GM12865 (cell line): ENCODE data around the gene C2CD2.

Experiments used
- DNase-seq: peaks from one replicate; pipeline ENCODE4 v3.0.0; 2010; ENCODE audit warnings: low read depth
- H3K4me3 ChIP-seq: 2 replicates; pipeline ENCODE4 v1.5.1; 2011; ENCODE audit warnings: mild to moderate bottlenecking, low read depth, low read length, control low read depth
- CTCF ChIP-seq: IDR thresholded peaks from 2 replicates; pipeline ENCODE4 v1.5.1; 2011; ENCODE audit warnings: low read length, control low read depth, low read depth, inconsistent platforms; ENCODE audit not compliant: insufficient read depth; ENCODE audit errors: missing control alignments

C2CD2 gene

DNA sequence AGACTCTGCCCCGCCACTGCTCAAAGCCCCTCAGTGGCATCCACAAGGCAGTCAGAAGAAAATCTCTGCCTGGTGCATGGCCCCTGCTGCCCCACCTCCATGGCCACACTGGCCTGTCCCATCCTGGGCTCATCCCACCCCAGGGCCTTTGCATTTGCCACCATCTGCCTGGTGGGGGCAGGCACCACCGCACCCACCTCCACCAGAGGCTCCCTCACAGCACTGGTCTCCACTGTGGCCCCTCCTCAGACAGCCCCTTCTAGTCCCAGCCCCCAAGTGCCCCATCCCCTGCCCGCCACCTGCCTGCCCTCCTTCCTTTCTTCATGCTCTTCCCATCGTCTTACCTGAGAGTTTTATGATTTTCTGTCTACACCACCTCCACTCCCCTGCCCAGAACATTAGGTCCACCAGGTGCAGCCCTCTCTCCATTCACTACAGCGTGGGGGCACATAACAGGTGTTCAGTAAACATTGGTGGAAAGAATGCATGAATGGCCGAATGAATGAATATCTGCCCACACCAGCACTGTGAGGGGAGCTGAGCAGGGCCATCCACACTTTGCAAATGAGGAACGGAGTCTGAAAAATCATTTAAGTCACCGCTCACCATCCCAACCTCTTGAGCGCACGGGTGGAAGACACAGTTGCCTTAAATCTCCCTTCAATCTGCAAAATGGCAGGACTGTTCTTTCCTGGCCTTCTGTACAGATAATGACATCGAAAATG lies 76.7 kb downstream of the C2CD2 start:
- no peak for DNase-seq
- no peak for TF ChIP-seq CTCF
- peak overlapping the region; percentile 93 for H3K4me3 ChIP-seq

- DNase-seq, result no peak
- no peak for TF ChIP-seq CTCF
- no peak overlapping the region for H3K4me3 ChIP-seq
Measured at GRCh38 chr21:41876396-41876795, 77.4 kb downstream of the C2CD2 start.

DNA sequence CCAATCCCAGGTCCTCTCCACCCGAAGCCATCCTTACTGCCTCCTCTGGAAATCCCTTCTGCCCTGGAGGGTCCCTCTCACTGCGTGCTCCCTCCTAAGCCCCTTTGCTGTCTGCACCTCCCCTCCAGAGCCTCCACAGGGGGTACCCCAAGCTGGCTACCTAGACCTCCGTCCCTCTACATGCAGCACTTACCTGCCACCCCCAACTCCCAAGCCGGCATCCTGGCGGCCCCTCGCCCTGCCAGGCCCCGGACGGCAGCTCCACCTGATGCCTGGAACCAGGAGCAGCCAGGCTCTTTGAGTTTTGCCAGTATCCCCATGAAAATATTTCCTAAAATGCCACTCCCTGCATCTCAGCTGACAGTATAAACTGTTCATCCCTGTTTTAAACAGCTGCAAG lies 78.7 kb downstream of the C2CD2 start:
- H3K4me3 ChIP-seq, result no peak overlapping the region
- TF ChIP-seq CTCF, result no peak
- DNase-seq, result no peak

DNA sequence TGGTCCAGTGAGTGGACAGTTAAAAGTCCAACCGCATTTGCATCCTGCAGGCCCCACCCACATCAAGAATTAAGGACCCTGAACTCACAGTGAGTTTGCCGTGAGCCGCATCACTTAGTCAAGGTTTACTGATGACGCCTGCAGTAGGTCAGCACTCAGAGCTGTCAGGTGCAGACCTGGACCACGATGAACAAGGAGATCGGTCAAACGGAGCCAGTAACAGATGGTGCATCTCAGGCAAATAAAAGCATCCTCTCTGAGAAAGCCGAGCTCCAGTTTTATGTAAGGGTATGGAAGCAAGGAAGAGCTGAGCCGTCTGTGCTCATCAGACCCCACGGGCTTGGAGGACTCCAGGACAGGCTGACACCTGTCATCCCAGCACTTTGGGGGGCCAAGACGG lies 79.2 kb downstream of the C2CD2 start:
- no peak for TF ChIP-seq CTCF
- no peak overlapping the region for H3K4me3 ChIP-seq
- DNase-seq, result no peak

DNA sequence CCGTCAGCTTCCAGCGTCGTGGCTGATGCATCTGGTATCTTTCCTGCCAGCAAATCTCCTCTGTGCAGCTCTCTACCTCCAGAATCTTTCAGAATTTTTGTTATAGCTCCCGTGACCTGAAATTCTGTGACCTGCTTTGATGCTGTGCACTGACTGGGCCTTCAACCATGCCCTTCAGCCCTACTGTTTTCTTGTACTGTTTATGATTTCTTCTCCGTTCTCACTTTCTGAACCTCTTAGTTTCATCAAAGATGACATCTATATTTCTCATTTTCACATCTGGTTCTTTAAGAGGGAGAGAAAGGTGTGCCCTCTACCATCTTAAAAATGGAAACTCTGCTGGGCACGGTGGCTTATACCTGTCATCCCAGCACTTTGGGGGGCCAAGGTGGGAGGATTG lies 80.4 kb downstream of the C2CD2 start:
- no peak overlapping the region for H3K4me3 ChIP-seq
- DNase-seq, result peak; percentile 56
- TF ChIP-seq CTCF, result no peak

DNA sequence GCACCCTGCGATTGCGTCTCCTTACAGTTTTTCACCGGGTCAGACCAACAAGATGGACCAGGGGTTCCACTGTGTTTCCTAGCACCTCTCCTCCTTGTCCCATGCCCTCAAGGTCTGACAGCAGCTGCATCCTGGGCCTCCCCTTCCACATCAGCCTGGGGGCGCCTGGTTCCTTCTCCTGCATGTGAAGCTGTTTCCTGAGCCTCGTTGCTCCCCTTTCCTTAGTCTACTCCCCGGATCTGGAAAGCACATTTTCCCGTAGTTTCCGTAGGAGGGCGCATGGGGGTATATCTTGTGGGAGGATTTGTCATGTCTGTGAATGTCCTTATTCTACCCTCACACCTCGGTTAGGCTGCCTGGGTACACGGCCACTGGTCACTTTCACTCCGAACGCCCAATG lies 80.8 kb downstream of the C2CD2 start:
- TF ChIP-seq CTCF, result no peak
- H3K4me3 ChIP-seq, result no peak overlapping the region

DNA sequence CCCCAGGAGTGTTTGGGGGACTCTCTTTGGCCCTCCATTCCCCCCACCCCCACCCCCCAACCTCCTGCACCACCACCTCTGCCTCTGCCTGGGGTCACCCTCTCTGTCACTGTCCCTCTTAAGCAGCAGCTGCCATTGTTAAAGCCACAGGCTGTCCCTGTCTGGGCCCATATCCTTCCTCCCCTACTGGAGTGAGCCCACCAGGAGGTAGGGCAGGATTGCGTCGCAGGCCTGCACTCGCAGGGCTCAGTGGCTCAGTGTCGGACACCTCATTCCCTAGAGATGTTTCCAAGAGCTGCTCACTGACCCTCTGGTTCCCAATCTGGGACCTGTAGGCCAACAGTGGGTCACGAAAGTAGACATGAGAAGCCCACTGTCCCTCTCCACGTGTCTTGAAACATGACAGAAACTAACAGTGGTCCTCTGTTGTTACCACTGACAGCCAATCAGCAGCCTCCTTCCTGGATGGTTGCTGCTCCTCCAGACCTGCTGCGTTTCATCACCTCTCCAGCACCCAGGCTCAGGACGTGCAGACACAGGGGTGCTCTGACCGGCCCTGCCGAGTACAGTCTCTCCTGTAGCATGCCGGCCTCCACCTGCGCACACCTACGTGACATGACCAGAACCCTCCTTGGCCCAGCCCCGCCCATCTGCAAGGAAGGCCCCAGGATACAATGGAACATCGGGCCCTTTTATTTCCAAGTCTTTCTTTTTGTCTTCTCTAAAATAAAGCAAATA lies 82.4 kb downstream of the C2CD2 start:
- no peak overlapping the region for H3K4me3 ChIP-seq
- no peak for DNase-seq
- TF ChIP-seq CTCF, result no peak

More for the DNA sequence above, 80.8 kb downstream of the C2CD2 start:
- DNase-seq, result no peak
